GM12874 (cell line): ENCODE results near the gene C19orf47.

Source experiments
- TF ChIP-seq, protein P1 (sequence below): IDR thresholded peaks from 2 replicates; pipeline ENCODE4 v1.5.1; 2011; ENCODE audit warnings: low read depth, mild to moderate bottlenecking, control low read depth, low read length, moderate library complexity; ENCODE audit not compliant: insufficient read depth

The C19orf47 gene

DNA sequence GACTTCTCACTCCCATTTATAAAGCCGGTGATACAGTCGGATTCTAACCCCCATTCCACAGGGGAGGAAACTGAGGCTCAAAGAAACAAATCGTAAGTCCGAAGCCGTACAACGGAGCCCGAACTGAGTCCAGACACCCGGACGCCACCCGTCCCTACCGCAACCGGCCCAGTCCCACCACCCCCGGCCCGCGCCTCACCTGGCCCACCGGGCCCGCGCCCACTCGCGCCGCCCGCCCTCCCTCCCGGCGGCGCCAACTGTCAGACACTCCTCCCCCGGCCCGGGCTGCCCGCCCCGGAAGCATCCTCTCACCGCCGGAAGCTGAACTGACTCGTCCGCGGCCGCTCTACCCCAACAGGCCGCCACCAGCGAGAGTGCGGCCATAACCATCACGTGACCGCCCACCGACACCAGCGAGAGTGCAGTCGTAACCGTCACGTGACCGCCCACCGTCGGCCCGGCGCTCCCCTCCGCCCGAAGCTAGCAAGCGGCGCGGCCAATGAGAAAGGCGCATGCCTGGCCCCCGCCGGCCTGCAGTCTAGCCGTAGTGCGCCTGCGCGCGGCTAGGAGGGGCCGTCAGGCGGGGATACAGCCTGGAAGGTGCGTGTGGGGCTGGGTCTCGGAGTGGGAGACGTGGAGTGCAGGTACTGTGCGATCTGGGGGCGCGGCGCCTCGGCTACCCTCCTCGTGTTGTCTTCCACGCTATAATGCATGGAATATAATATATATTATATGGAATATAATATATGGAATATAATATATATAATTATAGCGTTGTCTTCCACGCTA is at the start of gene C19orf47, which contains the start of gene PLD3:
TSS of gene C19orf47 (minus strand) at position 273 of the 789 bp plus-strand sequence. CDS start 6,540 bp downstream, outside the sequence.
TSS of gene PLD3 (plus strand) at position 571 of the 789 bp plus-strand sequence. CDS start 17,789 bp downstream, outside the sequence.
- TF ChIP-seq, protein P1, sequence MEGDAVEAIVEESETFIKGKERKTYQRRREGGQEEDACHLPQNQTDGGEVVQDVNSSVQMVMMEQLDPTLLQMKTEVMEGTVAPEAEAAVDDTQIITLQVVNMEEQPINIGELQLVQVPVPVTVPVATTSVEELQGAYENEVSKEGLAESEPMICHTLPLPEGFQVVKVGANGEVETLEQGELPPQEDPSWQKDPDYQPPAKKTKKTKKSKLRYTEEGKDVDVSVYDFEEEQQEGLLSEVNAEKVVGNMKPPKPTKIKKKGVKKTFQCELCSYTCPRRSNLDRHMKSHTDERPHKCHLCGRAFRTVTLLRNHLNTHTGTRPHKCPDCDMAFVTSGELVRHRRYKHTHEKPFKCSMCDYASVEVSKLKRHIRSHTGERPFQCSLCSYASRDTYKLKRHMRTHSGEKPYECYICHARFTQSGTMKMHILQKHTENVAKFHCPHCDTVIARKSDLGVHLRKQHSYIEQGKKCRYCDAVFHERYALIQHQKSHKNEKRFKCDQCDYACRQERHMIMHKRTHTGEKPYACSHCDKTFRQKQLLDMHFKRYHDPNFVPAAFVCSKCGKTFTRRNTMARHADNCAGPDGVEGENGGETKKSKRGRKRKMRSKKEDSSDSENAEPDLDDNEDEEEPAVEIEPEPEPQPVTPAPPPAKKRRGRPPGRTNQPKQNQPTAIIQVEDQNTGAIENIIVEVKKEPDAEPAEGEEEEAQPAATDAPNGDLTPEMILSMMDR = no peak

DNA sequence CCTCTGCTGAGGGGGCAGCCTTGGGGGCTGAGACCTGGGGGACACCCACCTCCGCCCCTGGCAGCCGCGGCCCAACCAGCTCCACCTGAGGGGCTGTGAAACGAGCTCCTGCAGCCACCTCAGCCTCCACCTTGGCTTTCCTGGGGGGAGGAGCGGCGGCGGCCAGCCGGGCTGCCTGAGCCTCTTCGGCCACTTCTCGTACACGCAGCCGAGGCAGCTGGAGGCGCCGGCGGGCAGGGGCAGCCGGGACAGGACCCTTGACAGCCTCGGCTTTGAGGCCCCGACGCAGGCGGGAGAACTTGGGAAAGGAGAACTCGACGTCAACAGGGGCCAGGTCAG is 49.3 kb upstream of the C19orf47 start:
- TF ChIP-seq, protein P1 = no peak

DNA sequence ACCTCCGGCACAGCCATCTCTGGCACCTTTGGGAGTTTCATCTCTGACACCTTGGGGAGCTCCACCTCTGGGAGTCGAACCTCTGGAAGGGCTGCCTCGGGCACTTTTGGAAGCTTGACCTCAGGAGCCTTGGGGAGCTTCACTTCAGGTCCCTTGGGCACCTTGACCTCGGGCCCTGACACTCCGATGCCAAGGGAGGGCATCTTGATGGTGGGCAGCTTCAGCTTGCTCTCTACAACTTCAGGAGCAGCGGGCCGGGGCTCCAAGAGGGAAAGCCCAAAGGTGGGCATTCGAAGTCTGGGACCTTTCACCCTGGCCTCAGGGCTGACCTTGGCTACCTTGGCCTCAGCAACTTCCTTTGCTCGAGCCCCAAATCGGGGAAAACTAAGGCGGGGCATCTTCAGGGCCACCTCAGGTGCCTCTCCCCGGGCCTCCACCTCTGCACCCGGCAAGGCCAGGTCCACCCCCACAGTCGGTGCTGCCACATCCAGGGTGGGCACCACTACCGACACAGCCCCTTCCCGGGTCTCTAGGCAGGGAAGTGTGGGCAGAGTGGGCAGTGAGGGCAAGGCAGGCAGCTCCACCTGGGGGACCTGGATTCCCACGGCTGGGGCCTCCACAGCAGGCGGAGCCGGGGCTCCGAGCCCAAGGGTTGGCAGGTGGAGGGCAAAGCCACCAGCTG is 48.8 kb upstream of the C19orf47 start:
- TF ChIP-seq, protein P1 = no peak

DNA sequence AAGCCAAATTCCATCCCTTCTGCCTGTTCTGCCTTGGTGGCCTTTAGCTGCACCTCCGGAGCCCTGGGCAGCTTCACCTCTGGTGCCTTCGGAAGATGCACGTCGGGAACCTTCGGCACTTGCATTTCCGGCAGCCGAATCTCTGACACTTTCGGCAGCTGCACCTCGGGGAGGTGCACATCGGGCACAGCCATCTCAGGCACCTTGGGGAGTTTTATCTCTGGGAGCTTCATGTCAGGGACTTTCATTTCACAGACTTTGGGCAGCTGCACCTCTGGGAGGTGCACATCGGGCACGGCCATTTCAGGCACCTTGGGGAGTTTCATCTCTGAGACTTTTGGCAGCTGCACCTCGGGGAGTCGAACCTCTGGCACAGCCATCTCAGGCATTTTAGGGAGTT is 47.8 kb upstream of the C19orf47 start:
- TF ChIP-seq, protein P1 = no peak

- TF ChIP-seq, protein P1 = no peak
Measured at GRCh38 chr19:40394816-40395210, 46.6 kb upstream of the C19orf47 start.

DNA sequence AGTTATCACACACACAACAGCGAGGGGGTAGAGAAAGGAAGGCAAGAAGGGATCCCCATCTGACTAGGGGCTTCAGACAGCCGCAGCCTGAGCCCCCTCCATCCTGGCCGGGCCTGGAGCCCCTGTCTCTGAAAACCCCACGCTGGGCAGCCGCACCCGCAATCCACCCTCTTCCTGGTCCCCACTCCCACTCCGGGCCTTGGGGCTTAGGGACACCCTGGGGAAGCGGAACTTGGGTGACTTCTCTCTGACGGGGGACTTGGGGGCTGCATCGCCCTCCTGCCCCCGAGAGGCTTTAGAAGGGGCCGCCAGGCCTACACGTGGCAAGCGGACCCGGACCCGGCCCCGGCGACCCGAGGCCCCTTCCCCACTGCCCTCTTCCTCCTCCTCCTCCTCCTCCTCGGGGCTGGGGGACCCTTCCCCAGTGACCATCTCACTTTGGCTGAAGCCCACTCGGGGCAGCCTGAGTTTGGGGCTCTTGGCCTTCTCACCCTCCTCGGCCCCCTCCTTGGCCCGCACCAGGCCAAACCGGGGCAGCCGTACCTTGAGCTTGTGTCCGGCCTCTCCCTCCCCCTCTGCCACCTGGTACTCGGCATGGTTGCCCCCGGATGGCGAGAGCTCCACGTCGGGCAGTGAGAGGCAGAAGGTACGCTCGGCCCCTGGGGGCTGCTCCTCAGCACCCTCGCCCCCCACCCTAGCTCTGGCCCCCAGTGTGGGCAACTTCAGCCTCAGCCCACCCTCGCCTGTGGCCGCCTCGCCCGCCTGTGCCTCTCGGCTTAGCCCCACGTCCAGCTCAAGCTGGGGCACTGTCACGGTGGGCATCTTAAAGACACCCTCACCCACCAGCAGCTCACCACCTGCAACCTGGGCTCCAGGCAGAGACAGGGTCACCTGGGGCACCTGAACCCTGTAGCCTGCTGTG is 46.0 kb upstream of the C19orf47 start:
- TF ChIP-seq, protein P1 = no peak

- TF ChIP-seq, protein P1 = no peak; the same call in 1 of the 2 replicates
Measured at GRCh38 chr19:40392894-40393517, 44.8 kb upstream of the C19orf47 start.
